22Rv1 (cell line): ENCODE results near the gene HOMER3.

Experiments
- CTCF ChIP-seq: fragments of 450-650 bp; IDR thresholded peaks from 2 replicates; pipeline ENCODE4 v1.5.1; 2017; ENCODE audit warnings: mild to moderate bottlenecking
- ZFX ChIP-seq: fragments of 450-650 bp; IDR thresholded peaks from 2 replicates; pipeline ENCODE4 v1.6.1; 2017; ENCODE audit warnings: antibody characterized with exemption, borderline replicate concordance

GRCh38 chr19:18939922-18940768 lies 872 bp downstream of the HOMER3 start:
- TF ChIP-seq CTCF (no peak), ZFX (no peak)
